ENCODE measurements around the gene NCAPG2. TPM values are rescaled to one million over a fixed set of nuclear protein-coding genes. Genes with fewer than 3 reads are reported as not detected.

Gene NCAPG2
- total RNA-seq, 2 experiments from 2014 or later, result 61.8 to 111 TPM

DNA sequence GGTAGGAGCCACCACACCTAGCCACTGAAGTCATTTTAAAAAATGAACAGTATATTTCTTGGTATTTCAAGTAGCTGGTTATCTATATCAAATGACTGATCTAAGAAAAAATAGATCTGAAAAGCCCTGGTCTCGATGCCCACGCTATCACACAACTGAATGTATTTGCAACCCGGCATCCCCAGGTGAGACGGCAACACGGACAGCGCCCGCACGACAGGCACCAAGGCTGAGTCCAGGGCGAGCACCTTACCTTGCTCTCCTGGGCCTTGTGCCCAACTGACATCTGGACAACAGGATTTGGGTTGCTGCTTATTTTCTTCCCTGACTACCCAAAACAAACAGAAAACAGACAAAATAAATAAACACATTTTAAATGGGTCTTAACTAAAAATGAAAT lies 44.8 kb upstream of the NCAPG2 start:
- Histone ChIP-seq H3K27ac (ENCODE audit: low read depth, low read length, poor library complexity, severe bottlenecking) (no peak overlapping the region), H3K9me3 (ENCODE audit: low read length) (no peaks in the 10 kb centered on the region), H2AFZ (ENCODE audit: low read length) (no peak overlapping the region), H3K4me1 (ENCODE audit: insufficient read depth, low read length, poor library complexity, severe bottlenecking) (no peaks in the 10 kb centered on the region), H3K36me3 (ENCODE audit: insufficient read depth, low read length) (0 out of 2 replicates have a peak, but pooled peaks cover 7% of the 10 kb centered on the region), H3K79me2 (ENCODE audit: insufficient read depth, low read depth, low read length) (no peaks in the 10 kb centered on the region), H4K20me1 (ENCODE audit: insufficient read depth, low read length) (no peaks in the 10 kb centered on the region), H3K9me2 (ENCODE audit: insufficient read depth, low read length) (no peaks in the 10 kb centered on the region), H3K4me2 (ENCODE audit: low read length) (no peak overlapping the region), H3K4me3 (ENCODE audit: low read depth, low read length, poor library complexity, severe bottlenecking) (no peak overlapping the region)
- DNase-seq (ENCODE audit: low spot score), result no peak
- CTCF ChIA-PET (ENCODE audit: unreplicated experiment), result no interaction called here
- TF ChIP-seq, protein P1, sequence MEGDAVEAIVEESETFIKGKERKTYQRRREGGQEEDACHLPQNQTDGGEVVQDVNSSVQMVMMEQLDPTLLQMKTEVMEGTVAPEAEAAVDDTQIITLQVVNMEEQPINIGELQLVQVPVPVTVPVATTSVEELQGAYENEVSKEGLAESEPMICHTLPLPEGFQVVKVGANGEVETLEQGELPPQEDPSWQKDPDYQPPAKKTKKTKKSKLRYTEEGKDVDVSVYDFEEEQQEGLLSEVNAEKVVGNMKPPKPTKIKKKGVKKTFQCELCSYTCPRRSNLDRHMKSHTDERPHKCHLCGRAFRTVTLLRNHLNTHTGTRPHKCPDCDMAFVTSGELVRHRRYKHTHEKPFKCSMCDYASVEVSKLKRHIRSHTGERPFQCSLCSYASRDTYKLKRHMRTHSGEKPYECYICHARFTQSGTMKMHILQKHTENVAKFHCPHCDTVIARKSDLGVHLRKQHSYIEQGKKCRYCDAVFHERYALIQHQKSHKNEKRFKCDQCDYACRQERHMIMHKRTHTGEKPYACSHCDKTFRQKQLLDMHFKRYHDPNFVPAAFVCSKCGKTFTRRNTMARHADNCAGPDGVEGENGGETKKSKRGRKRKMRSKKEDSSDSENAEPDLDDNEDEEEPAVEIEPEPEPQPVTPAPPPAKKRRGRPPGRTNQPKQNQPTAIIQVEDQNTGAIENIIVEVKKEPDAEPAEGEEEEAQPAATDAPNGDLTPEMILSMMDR (conservative IDR thresholded peaks at IDR 0.05; ENCODE audit: low read length), result no peak
- no peak for TF ChIP-seq EZH2phosphoT487 (IDR thresholded peaks at IDR 0.05; ENCODE audit: borderline replicate concordance, low read depth, low read length)
- BruUV-seq (replicated peaks), result no TSS peak
- POLR2A ChIA-PET, result no interaction called here
- intact Hi-C loops (cut with micrococcal nuclease; ENCODE audit: unreplicated experiment), result no loop called here

DNA sequence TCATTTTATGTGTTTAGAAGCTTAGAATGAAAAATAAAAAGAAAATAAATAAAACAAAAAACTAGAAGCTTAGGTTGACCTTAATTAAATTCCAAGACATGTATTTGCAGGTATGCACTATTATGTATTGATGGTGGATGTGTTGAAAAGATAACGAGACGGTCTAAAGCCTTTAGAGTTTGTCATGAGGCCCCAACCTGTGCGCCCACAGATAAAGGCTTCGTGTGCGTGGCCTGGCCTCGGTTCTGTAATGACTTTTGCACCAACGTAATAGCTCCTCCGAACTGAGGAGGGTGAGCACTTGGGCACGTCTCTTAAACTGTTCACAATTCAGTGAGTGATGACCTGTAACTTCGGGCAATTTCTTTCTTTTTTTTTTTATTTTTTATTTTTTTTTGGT lies 43.7 kb upstream of the NCAPG2 start:
- CTCF ChIA-PET (ENCODE audit: unreplicated experiment), result no interaction called here
- no peak overlapping the region for H3K4me2 ChIP-seq (ENCODE audit: low read length)

DNA sequence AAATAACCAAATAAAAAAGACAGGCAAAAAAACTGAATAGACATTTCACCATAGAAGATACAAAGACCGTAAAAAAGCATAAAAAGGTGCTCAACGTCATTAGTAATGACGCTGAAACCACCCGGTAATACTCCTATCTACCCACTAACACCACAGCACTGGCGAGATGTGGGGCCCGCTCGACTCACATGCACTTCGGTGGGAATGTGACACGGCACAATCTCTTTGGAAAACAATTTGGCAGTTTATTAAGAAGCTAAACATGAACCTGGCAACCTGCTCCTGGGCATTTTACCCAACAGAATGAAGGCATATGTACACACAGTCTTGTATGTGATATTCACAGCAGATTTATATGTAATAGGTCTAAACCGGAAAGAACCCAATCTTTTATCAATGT lies 42.8 kb upstream of the NCAPG2 start:
- H3K9me3 ChIP-seq (ENCODE audit: low read length), result no peaks in the 10 kb centered on the region
- 0 out of 2 replicates have a peak, but pooled peaks cover 7% of the 10 kb centered on the region for H3K36me3 ChIP-seq (ENCODE audit: insufficient read depth, low read length)
- TF ChIP-seq, protein P1 (conservative IDR thresholded peaks at IDR 0.05; ENCODE audit: low read length), result no peak
- no peak for TF ChIP-seq EZH2phosphoT487 (IDR thresholded peaks at IDR 0.05; ENCODE audit: borderline replicate concordance, low read depth, low read length)
- no peaks in the 10 kb centered on the region for H4K20me1 ChIP-seq (ENCODE audit: insufficient read depth, low read length)
- DNase-seq (ENCODE audit: low spot score), result no peak
- POLR2A ChIA-PET, result no interaction called here
- H3K4me1 ChIP-seq (ENCODE audit: insufficient read depth, low read length, poor library complexity, severe bottlenecking), result no peaks in the 10 kb centered on the region
- CTCF ChIA-PET (ENCODE audit: unreplicated experiment), result no interaction called here
- no peak overlapping the region for H3K4me3 ChIP-seq (ENCODE audit: low read depth, low read length, poor library complexity, severe bottlenecking)
- H3K4me2 ChIP-seq (ENCODE audit: low read length), result no peak overlapping the region
- intact Hi-C loops (cut with micrococcal nuclease; ENCODE audit: unreplicated experiment), result no loop called here
- no TSS peak for BruUV-seq (replicated peaks)
- H3K9me2 ChIP-seq (ENCODE audit: insufficient read depth, low read length), result no peaks in the 10 kb centered on the region
- H3K79me2 ChIP-seq (ENCODE audit: insufficient read depth, low read depth, low read length), result no peaks in the 10 kb centered on the region
- no peak overlapping the region for H2AFZ ChIP-seq (ENCODE audit: low read length)
- no peak overlapping the region for H3K27ac ChIP-seq (ENCODE audit: low read depth, low read length, poor library complexity, severe bottlenecking)

More for the DNA sequence above, 43.7 kb upstream of the NCAPG2 start:
- intact Hi-C loops (cut with micrococcal nuclease; ENCODE audit: unreplicated experiment), result no loop called here
- no peak overlapping the region for H3K4me3 ChIP-seq (ENCODE audit: low read depth, low read length, poor library complexity, severe bottlenecking)
- DNase-seq (ENCODE audit: low spot score), result no peak
- H3K9me2 ChIP-seq (ENCODE audit: insufficient read depth, low read length), result no peaks in the 10 kb centered on the region
- no peaks in the 10 kb centered on the region for H3K9me3 ChIP-seq (ENCODE audit: low read length)
- TF ChIP-seq, protein P1 (conservative IDR thresholded peaks at IDR 0.05; ENCODE audit: low read length), result no peak
- TF ChIP-seq EZH2phosphoT487 (IDR thresholded peaks at IDR 0.05; ENCODE audit: borderline replicate concordance, low read depth, low read length), result no peak
- H3K36me3 ChIP-seq (ENCODE audit: insufficient read depth, low read length), result 0 out of 2 replicates have a peak, but pooled peaks cover 7% of the 10 kb centered on the region
- POLR2A ChIA-PET, result interaction anchor here (1.2 kb wide), 1 partner anchor 30 kb away, joined by 5 read pairs; no protein-coding TSS in a partner anchor
- H4K20me1 ChIP-seq (ENCODE audit: insufficient read depth, low read length), result no peaks in the 10 kb centered on the region
- H3K79me2 ChIP-seq (ENCODE audit: insufficient read depth, low read depth, low read length), result no peaks in the 10 kb centered on the region
- no TSS peak for BruUV-seq (replicated peaks)
- no peaks in the 10 kb centered on the region for H3K4me1 ChIP-seq (ENCODE audit: insufficient read depth, low read length, poor library complexity, severe bottlenecking)
- H2AFZ ChIP-seq (ENCODE audit: low read length), result no peak overlapping the region
- H3K27ac ChIP-seq (ENCODE audit: low read depth, low read length, poor library complexity, severe bottlenecking), result no peak overlapping the region
